ENCODE measurements around the gene NFIA. TPM values are rescaled to one million over a fixed set of nuclear protein-coding genes. Genes with fewer than 3 reads are reported as not detected.

Gene NFIA
- total and polyA plus RNA-seq, 2 of the 13 experiments (the other 11 are each of a cell fraction or from before 2014, with no cell fraction given): 14.7 to 28.5 TPM

DNA sequence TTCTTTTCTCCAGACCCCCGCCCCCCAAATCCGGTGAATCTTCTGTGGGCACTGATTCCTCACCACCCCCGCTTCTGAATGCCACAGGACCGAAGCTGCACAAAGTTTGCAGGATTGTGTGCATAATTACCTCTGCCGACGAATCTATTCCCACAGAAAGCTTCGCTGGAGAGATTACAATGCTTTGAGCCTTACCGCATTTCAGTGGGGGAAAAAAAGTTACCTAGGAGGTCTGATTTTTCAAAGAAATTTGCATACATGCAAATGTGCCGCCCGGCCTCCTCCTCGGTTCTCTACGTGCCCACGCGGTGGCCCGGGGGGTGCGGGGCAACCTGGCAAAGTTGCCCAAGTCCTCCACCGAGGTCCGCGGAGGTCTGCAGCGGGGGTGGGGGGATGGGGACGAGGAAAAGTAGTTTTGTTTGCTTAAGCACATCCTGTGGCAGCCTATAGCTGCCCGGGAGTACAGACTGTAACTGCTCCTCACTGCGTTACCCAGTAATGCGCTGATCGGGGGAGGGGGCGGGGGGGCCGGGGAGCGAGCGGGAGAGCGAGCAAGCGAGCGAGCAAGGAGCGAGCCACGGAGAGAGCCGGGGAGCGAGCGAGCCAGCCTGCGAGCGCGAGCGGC is 563 bp upstream of the NFIA start (continued):
- no peak for TF ChIP-seq REL (CRISPR knock-in tag; conservative IDR thresholded peaks at IDR 0.05)
- no peak for TF ChIP-seq ZNF205 (CRISPR knock-in tag; IDR thresholded peaks at IDR 0.05)
- TF ChIP-seq KLF11 (CRISPR knock-in tag; IDR thresholded peaks at IDR 0.05): no peak
- TF ChIP-seq ZNF761 (CRISPR knock-in tag; conservative IDR thresholded peaks at IDR 0.05): no peak
- TF ChIP-seq U2AF2 (IDR thresholded peaks at IDR 0.05; ENCODE audit: low read depth, low read length): no peak
- TF ChIP-seq, protein P1, sequence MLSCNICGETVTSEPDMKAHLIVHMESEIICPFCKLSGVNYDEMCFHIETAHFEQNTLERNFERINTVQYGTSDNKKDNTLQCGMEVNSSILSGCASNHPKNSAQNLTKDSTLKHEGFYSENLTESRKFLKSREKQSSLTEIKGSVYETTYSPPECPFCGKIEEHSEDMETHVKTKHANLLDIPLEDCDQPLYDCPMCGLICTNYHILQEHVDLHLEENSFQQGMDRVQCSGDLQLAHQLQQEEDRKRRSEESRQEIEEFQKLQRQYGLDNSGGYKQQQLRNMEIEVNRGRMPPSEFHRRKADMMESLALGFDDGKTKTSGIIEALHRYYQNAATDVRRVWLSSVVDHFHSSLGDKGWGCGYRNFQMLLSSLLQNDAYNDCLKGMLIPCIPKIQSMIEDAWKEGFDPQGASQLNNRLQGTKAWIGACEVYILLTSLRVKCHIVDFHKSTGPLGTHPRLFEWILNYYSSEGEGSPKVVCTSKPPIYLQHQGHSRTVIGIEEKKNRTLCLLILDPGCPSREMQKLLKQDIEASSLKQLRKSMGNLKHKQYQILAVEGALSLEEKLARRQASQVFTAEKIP (CRISPR knock-in tag; IDR thresholded peaks at IDR 0.05; ENCODE audit: borderline replicate concordance): no peak
- peak; percentile 38; the same call in 1 of the 2 replicates for TF ChIP-seq TAF1 (CRISPR knock-in tag; IDR thresholded peaks at IDR 0.05)
- no peak for TF ChIP-seq ETV6 (CRISPR knock-in tag; conservative IDR thresholded peaks at IDR 0.05)
- no peak for TF ChIP-seq ZNF607 (CRISPR knock-in tag; IDR thresholded peaks at IDR 0.05; ENCODE audit: borderline replicate concordance)
- no peak for TF ChIP-seq ZNF670 (CRISPR knock-in tag; IDR thresholded peaks at IDR 0.05; ENCODE audit: borderline replicate concordance)
- TF ChIP-seq, protein P2, sequence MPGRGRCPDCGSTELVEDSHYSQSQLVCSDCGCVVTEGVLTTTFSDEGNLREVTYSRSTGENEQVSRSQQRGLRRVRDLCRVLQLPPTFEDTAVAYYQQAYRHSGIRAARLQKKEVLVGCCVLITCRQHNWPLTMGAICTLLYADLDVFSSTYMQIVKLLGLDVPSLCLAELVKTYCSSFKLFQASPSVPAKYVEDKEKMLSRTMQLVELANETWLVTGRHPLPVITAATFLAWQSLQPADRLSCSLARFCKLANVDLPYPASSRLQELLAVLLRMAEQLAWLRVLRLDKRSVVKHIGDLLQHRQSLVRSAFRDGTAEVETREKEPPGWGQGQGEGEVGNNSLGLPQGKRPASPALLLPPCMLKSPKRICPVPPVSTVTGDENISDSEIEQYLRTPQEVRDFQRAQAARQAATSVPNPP (CRISPR knock-in tag; IDR thresholded peaks at IDR 0.05): no peak
- TF ChIP-seq NCOR1 (IDR thresholded peaks at IDR 0.05; ENCODE audit: borderline replicate concordance, low read length): peak; percentile 35; the same call in 1 of the 2 replicates
- TF ChIP-seq MAFK (conservative IDR thresholded peaks at IDR 0.05 in 1 of 2, IDR thresholded peaks at IDR 0.05 in 1 of 2; ENCODE audit: low read length in 2 of 2): no peak
- TF ChIP-seq TAF15 (IDR thresholded peaks at IDR 0.05; ENCODE audit: low read depth, low read length, poor library complexity, severe bottlenecking): peak; percentile 55
- TF ChIP-seq PRMT3 (CRISPR knock-in tag; IDR thresholded peaks at IDR 0.05; ENCODE audit: borderline replicate concordance, low read depth): no peak
- TF ChIP-seq, protein P3, sequence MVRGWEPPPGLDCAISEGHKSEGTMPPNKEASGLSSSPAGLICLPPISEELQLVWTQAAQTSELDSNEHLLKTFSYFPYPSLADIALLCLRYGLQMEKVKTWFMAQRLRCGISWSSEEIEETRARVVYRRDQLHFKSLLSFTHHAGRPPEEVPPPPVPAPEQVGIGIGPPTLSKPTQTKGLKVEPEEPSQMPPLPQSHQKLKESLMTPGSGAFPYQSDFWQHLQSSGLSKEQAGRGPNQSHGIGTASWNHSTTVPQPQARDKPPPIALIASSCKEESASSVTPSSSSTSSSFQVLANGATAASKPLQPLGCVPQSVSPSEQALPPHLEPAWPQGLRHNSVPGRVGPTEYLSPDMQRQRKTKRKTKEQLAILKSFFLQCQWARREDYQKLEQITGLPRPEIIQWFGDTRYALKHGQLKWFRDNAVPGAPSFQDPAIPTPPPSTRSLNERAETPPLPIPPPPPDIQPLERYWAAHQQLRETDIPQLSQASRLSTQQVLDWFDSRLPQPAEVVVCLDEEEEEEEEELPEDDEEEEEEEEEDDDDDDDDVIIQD (CRISPR knock-in tag; IDR thresholded peaks at IDR 0.05; ENCODE audit: low read depth): no peak
- no peak for TF ChIP-seq ZNF282 (IDR thresholded peaks at IDR 0.05; ENCODE audit: partially characterized antibody)
- no peak for TF ChIP-seq ZFP82 (CRISPR knock-in tag; IDR thresholded peaks at IDR 0.05; ENCODE audit: borderline replicate concordance)
- no peak for TF ChIP-seq ZNF350 (CRISPR knock-in tag; IDR thresholded peaks at IDR 0.05; ENCODE audit: borderline replicate concordance, low read depth)
- TF ChIP-seq, protein P4, sequence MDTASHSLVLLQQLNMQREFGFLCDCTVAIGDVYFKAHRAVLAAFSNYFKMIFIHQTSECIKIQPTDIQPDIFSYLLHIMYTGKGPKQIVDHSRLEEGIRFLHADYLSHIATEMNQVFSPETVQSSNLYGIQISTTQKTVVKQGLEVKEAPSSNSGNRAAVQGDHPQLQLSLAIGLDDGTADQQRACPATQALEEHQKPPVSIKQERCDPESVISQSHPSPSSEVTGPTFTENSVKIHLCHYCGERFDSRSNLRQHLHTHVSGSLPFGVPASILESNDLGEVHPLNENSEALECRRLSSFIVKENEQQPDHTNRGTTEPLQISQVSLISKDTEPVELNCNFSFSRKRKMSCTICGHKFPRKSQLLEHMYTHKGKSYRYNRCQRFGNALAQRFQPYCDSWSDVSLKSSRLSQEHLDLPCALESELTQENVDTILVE (CRISPR knock-in tag; IDR thresholded peaks at IDR 0.05): no peak
- TF ChIP-seq, protein P5, sequence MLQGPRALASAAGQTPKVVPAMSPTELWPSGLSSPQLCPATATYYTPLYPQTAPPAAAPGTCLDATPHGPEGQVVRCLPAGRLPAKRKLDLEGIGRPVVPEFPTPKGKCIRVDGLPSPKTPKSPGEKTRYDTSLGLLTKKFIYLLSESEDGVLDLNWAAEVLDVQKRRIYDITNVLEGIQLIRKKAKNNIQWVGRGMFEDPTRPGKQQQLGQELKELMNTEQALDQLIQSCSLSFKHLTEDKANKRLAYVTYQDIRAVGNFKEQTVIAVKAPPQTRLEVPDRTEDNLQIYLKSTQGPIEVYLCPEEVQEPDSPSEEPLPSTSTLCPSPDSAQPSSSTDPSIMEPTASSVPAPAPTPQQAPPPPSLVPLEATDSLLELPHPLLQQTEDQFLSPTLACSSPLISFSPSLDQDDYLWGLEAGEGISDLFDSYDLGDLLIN (CRISPR knock-in tag; IDR thresholded peaks at IDR 0.05; ENCODE audit: borderline replicate concordance): no peak
